Testis (tissue), 5 donors: ENCODE measurements around the gene ASCL3. TPM values are rescaled to one million over a fixed set of nuclear protein-coding genes. Genes with fewer than 3 reads are reported as not detected.
"Not testable (repeated sequence)": the region's sequence is repeated elsewhere in the genome, so short reads cannot be mapped to it uniquely, and the experiment has no call there.

Experiments used
- DNase-seq: peaks from one replicate; pipeline ENCODE4 v3.0.0-alpha.2; 2019
- H3K27ac ChIP-seq, 2 donors: fragments of 200-600 bp; sonication (generic); one replicate each; pipeline ENCODE4 v1.5.1; 2019
- H3K27me3 ChIP-seq: fragments of 200-600 bp; sonication (generic); one replicate; pipeline ENCODE4 v1.5.1; 2019
- H3K36me3 ChIP-seq: fragments of 200-600 bp; sonication (generic); one replicate; pipeline ENCODE4 v1.5.1; 2017; ENCODE audit warnings: low read depth; ENCODE audit errors: missing control alignments
- H3K4me1 ChIP-seq: fragments of 200-600 bp; sonication (generic); one replicate; pipeline ENCODE4 v1.5.1; 2019
- H3K4me3 ChIP-seq, 2 donors: fragments of 200-600 bp; sonication (generic); one replicate each; pipeline ENCODE4 v1.5.1; 2017 to 2019
- H3K9me3 ChIP-seq: fragments of 200-600 bp; sonication (generic); one replicate; pipeline ENCODE4 v1.5.1; 2017
- CTCF ChIP-seq, 3 experiments: fragments of 450-650 bp in 2 of 3; fragments of 200-600 bp in 1 of 3; sonication (generic) in 1 of 3; IDR thresholded peaks; one replicate each; pipeline ENCODE4 v1.5.1; 2016 to 2019; ENCODE audit warnings: antibody characterized with exemption in 3 of 3, mild to moderate bottlenecking in 2 of 3, moderate library complexity in 1 of 3
- POLR2A ChIP-seq: fragments of 450-650 bp; IDR thresholded peaks from one replicate; pipeline ENCODE4 v1.6.1; 2017; ENCODE audit warnings: antibody characterized with exemption, mild to moderate bottlenecking, moderate library complexity
- WGBS, 2 donors: methylation state at CpG; one replicate each; pipeline ENCODE4 v1.1.5; 2018; 5-methylcytosine and 5-hydroxymethylcytosine counted together
- intact Hi-C: fragments of 100-400 bp; cut with DNase I; formaldehyde crosslinking; loops from one replicate; pipeline ENCODE4 v1.15.1; 2023; ENCODE audit warnings: low total_unique reads
- long read RNA-seq, 2 donors: transcript quantifications; one replicate each; lab custom pipeline, GENCODE V29; 2026
- polyA plus RNA-seq: library from polyadenylated mRNA; stranded (reverse); fragments of 350-450 nt; fragmentation: Illumina TruSeq; extraction: RNeasy Lipid Tissue Mini Kit (QIAGEN cat#74804); gene quantifications from one replicate; pipeline ENCODE4 v1.2.3, GENCODE V29; 2014; ENCODE audit warnings: low read depth, low replicate concordance; ENCODE audit not compliant: insufficient read depth
- total RNA-seq, 2 donors: library from RNA; depleted of rRNA; stranded (reverse); fragments of >200 nt; gene quantifications; one replicate each; pipeline ENCODE4 v1.2.3, GENCODE V29; 2016

The ASCL3 gene
- total RNA-seq (not detected), polyA plus RNA-seq (not detected)
- long read RNA-seq, donor 1, partial matches to known transcripts, result 0 of 1 reads
- long read RNA-seq, donor 1, other reads (novel, unspliced or antisense), result 0 of 1 reads
- long read RNA-seq, donor 2, result 0 reads

- no peak within 1 kb of the TSS for H3K27ac ChIP-seq
- TF ChIP-seq CTCF (IDR thresholded peaks at IDR 0.05) (no peak), POLR2A (no peak)
- no peaks in the 10 kb centered on the region for H3K9me3 ChIP-seq
- no peaks in the 10 kb centered on the region for H3K27me3 ChIP-seq
- intact Hi-C loops, result no loop called here
- H3K36me3 ChIP-seq, result no peaks in the 10 kb centered on the region
- 67 to 74% methylated on average over 5 of the region's 5 CpGs for WGBS, 2 donors
- no peak within 1 kb of the TSS for H3K4me3 ChIP-seq
- no peak for DNase-seq
- no peaks in the 10 kb centered on the region for H3K4me1 ChIP-seq
Measured at GRCh38 chr11:8942518-8943066, at the start of gene ASCL3. Gene ASCL3, minus strand, starts transcription at chr11:8943016. Its CDS starts 4,855 bp downstream, at chr11:8938161.

- intact Hi-C loops, result no loop called here
- 79 to 86% methylated on average over 1 of the region's 1 CpG for WGBS, 2 donors
Measured at GRCh38 chr11:8989453-8989852, 46.6 kb upstream of the ASCL3 start.

DNA sequence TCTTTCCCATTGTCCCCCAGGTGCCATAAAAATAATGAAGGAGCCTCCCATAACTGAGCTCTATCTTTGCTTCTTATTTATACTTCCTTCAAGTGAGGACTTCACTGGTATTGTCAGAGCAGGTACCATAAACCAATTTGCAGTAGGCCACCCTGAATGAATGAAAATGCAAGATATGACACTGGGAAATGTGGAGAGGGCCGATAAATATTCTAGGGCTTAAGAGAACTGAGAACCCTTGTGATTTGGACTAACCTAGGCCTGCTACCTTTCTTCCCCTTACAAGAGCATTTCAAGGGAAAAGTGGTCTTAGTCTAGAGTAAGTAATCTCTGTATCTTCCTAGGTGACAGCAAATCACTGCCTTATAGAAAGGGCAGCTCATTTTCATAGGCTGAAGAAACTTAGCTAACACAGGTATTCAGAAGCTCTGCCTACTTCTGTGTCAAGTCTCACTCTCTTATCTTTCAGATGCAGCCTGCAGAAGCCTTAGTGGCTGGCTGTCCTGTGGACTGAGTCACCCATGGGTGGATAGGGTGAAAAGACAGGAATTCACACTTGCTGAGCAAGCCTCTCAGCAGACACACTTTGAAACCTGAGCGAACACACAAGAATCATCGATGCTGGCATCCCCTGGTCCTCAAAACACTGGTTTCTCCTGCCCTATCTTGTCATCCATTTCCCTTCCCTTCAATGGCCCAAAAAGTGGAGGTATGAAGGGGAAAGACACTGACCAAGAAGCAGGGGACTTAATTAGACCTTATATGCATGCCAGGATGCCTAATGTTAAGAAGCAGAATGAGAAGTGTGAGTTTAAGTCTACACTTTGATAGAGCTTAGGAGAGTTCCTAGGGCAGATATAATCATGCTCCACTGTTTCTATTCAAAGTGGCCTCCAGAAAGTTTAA lies 45.8 kb upstream of the ASCL3 start:
- no peaks in the 10 kb centered on the region for H3K27me3 ChIP-seq
- WGBS, 2 donors, result 79 to 84% methylated on average over 3 of the region's 3 CpGs
- no peak overlapping the region for H3K4me3 ChIP-seq
- no peaks in the 10 kb centered on the region for H3K36me3 ChIP-seq
- no peak for DNase-seq
- no peak overlapping the region for H3K27ac ChIP-seq
- no peaks in the 10 kb centered on the region for H3K9me3 ChIP-seq
- H3K4me1 ChIP-seq, result no peaks in the 10 kb centered on the region
- TF ChIP-seq POLR2A (no peak), CTCF (IDR thresholded peaks at IDR 0.05) (no peak)
- intact Hi-C loops, result no loop called here

More at GRCh38 chr11:8989453-8989852, 46.6 kb upstream of the ASCL3 start:
- Histone ChIP-seq H3K4me3 (no peak overlapping the region), H3K9me3 (no peaks in the 10 kb centered on the region), H3K4me1 (no peaks in the 10 kb centered on the region), H3K36me3 (no peaks in the 10 kb centered on the region), H3K27me3 (no peaks in the 10 kb centered on the region), H3K27ac (no peak overlapping the region)
- TF ChIP-seq POLR2A (no peak), CTCF (IDR thresholded peaks at IDR 0.05) (no peak)
- no peak for DNase-seq

DNA sequence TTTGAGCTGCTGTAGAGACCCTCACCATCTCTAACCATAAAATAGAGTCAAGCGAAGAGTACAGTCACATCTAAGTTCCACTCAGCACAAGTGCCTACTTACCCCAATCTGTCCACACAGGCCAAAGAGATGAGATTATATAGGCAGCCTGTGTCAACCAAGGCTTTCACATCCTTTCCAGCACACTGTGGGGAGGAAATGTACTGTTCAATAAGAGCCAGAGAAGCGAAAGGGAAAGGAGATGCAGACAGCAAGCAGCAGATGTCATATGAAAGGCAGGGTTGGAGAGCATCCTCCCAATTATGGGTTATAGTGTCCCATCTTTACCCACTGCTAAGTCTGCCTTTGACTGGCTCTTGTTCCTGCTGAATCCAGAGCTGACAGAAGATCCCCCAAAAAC lies 44.6 kb upstream of the ASCL3 start:
- H3K36me3 ChIP-seq, result no peaks in the 10 kb centered on the region
- TF ChIP-seq CTCF (IDR thresholded peaks at IDR 0.05) (no peak), POLR2A (no peak)
- H3K4me3 ChIP-seq, result no peak overlapping the region
- H3K9me3 ChIP-seq, result no peaks in the 10 kb centered on the region
- no peaks in the 10 kb centered on the region for H3K27me3 ChIP-seq
- no peak for DNase-seq
- H3K27ac ChIP-seq, result no peak overlapping the region
- intact Hi-C loops, result no loop called here
- WGBS, 2 donors, result 86 to 95% methylated on average over 2 of the region's 2 CpGs
- H3K4me1 ChIP-seq, result no peaks in the 10 kb centered on the region

DNA sequence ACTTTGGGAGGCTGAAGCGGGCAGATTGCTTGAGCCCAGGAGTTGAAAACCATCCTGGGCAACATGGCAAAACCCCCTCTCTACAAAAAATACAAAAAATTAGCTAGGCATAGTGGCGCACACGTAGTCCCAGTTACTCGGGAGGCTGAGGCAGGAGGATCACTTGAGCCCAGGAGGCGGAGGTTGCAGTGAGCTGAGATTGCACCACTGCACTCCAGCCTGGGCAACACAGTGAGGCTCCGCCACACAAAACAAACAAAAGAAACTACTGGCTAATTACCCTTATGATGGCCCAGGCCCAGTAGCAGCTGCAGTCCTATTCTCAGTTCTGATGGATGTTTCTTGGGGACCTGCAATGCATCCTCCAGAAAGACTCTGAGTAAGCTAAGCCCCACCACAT lies 44.0 kb upstream of the ASCL3 start:
- H3K4me1 ChIP-seq, H3K36me3 ChIP-seq, intact Hi-C loops, H3K9me3 ChIP-seq, H3K4me3 ChIP-seq, H3K27me3 ChIP-seq, H3K27ac ChIP-seq, DNase-seq: not testable (repeated sequence)
- WGBS, 2 donors, result 87 to 92% methylated on average over 6 of the region's 6 CpGs
